ENCODE data around the gene ARHGEF25.
"Not testable (repeated sequence)": the region's sequence is repeated elsewhere in the genome, so short reads cannot be mapped to it uniquely, and the experiment has no call there.

ARHGEF25 gene

DNA sequence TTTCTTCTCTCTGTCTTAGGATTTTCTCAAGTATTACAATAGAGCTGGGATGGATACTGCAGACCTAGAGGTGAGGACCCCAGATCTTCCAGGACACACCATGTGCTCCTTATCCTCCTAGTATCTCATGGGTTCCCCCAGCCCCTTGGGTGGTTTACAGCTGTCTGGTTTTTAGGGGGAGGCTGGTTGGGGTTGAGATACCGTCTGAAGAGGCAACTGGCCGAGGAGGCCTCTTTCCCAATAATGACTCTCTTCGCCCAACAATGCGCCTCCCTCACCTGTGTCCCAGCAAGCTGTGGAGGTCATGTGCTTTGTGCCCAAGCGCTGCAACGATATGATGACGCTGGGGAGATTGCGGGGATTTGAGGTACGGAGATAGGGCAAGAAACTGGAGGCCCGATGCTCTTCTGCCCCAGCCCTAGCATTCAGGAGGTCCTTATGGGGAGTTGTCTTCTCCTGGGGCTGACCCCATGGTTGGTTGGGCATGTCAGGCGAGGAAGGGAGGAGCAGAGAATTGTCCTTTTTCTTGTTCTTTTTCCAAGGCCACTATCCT, 3.8 kb downstream of the ARHGEF25 start:
- peaks cover 7% of the 10 kb centered on the region for H3K4me1 ChIP-seq (ENCODE audit: control insufficient read depth, insufficient read depth, low read length)
- H3K9me3 ChIP-seq (ENCODE audit: control insufficient read depth, low read length): no peaks in the 10 kb centered on the region
- H3K4me3 ChIP-seq (ENCODE audit: insufficient read depth, low read depth, low read length): no peak overlapping the region
- H3K27ac ChIP-seq (ENCODE audit: insufficient read depth, low read depth, low read length, poor library complexity, severe bottlenecking): no peak overlapping the region
- peaks cover 54% of the 10 kb centered on the region for H3K27me3 ChIP-seq (ENCODE audit: control insufficient read depth, insufficient read depth, low read length, poor library complexity, severe bottlenecking)
- no peaks in the 10 kb centered on the region for H3K36me3 ChIP-seq (ENCODE audit: control insufficient read depth, insufficient read depth, low read length)
- WGBS, 2 experiments: 86 to 88% methylated on average over 11 of the region's 11 CpGs

DNA sequence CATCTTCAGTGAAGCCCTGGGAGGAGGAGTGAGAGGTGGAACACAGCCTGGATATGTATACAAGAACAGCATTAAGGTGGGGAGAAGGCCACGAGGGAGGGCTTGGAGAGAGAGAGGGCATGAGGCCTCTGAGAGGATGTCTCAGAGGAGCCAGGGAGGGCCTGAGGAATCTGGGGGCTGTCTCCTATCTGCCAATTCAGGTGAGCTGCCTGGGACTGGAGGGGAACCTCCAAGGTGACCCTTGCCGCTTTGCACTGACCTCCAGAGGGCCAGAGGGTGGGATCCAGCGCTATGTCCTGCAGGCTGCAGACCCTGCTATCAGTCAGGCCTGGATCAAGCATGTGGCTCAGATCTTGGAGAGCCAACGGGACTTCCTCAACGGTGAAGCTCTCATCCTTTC, 4.4 kb downstream of the ARHGEF25 start:
- WGBS, 2 experiments: 92 to 93% methylated on average over 5 of the region's 5 CpGs
- Histone ChIP-seq H3K27ac (ENCODE audit: insufficient read depth, low read depth, low read length, poor library complexity, severe bottlenecking) (no peak overlapping the region), H3K36me3 (ENCODE audit: control insufficient read depth, insufficient read depth, low read length) (no peaks in the 10 kb centered on the region), H3K4me1 (ENCODE audit: control insufficient read depth, insufficient read depth, low read length) (peaks cover 4% of the 10 kb centered on the region), H3K9me3 (ENCODE audit: control insufficient read depth, low read length) (no peaks in the 10 kb centered on the region), H3K27me3 (ENCODE audit: control insufficient read depth, insufficient read depth, low read length, poor library complexity, severe bottlenecking) (peaks cover 54% of the 10 kb centered on the region), H3K4me3 (ENCODE audit: insufficient read depth, low read depth, low read length) (no peak overlapping the region)

GRCh38 chr12:57616383-57617101, 5.3 kb downstream of the ARHGEF25 start:
- no peaks in the 10 kb centered on the region for H3K36me3 ChIP-seq (ENCODE audit: control insufficient read depth, insufficient read depth, low read length)

GRCh38 chr12:57617942-57618341, 6.7 kb downstream of the ARHGEF25 start:
- Histone ChIP-seq H3K4me1 (ENCODE audit: control insufficient read depth, insufficient read depth, low read length) (no peaks in the 10 kb centered on the region), H3K9me3 (ENCODE audit: control insufficient read depth, low read length) (no peaks in the 10 kb centered on the region), H3K36me3 (ENCODE audit: control insufficient read depth, insufficient read depth, low read length) (no peaks in the 10 kb centered on the region), H3K27me3 (ENCODE audit: control insufficient read depth, insufficient read depth, low read length, poor library complexity, severe bottlenecking) (peaks cover 64% of the 10 kb centered on the region), H3K27ac (ENCODE audit: insufficient read depth, low read depth, low read length, poor library complexity, severe bottlenecking) (no peak overlapping the region), H3K4me3 (ENCODE audit: insufficient read depth, low read depth, low read length) (no peak overlapping the region)
- 78% methylated on average over 11 of the region's 11 CpGs for WGBS, 2 experiments

More at GRCh38 chr12:57616383-57617101, 5.3 kb downstream of the ARHGEF25 start:
- Histone ChIP-seq H3K4me1 (ENCODE audit: control insufficient read depth, insufficient read depth, low read length) (peaks cover 4% of the 10 kb centered on the region), H3K27me3 (ENCODE audit: control insufficient read depth, insufficient read depth, low read length, poor library complexity, severe bottlenecking) (peaks cover 60% of the 10 kb centered on the region), H3K4me3 (ENCODE audit: insufficient read depth, low read depth, low read length) (no peak overlapping the region), H3K9me3 (ENCODE audit: control insufficient read depth, low read length) (no peaks in the 10 kb centered on the region), H3K27ac (ENCODE audit: insufficient read depth, low read depth, low read length, poor library complexity, severe bottlenecking) (no peak overlapping the region)
- WGBS, 2 experiments: 89 to 94% methylated on average over 3 of the region's 3 CpGs

DNA sequence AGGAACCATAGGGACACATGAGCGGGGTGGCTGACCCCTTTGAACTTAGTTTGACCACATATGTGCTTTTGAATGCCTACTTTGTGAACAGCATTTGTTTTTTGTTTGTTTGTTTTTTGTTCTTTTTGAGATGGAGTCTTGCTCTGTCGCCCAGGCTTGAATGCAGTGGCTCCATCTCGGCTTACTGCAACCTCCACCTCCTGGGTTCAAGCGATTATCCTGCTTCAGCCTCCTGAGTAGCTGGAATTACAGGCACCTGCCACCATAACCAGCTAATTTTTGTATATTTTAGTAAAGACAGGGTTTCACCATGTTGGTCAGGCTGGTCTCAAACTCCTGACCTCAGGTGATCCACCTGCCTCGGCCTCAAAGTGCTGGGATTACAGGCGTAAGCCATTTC, 7.2 kb downstream of the ARHGEF25 start:
- 82 to 83% methylated on average over 6 of the region's 6 CpGs for WGBS, 2 experiments
- H3K27me3 ChIP-seq (ENCODE audit: control insufficient read depth, insufficient read depth, low read length, poor library complexity, severe bottlenecking): peaks cover 67% of the 10 kb centered on the region
- H3K27ac ChIP-seq (ENCODE audit: insufficient read depth, low read depth, low read length, poor library complexity, severe bottlenecking); H3K36me3 ChIP-seq (ENCODE audit: control insufficient read depth, insufficient read depth, low read length); H3K4me3 ChIP-seq (ENCODE audit: insufficient read depth, low read depth, low read length); H3K4me1 ChIP-seq (ENCODE audit: control insufficient read depth, insufficient read depth, low read length); H3K9me3 ChIP-seq (ENCODE audit: control insufficient read depth, low read length): not testable (repeated sequence)

DNA sequence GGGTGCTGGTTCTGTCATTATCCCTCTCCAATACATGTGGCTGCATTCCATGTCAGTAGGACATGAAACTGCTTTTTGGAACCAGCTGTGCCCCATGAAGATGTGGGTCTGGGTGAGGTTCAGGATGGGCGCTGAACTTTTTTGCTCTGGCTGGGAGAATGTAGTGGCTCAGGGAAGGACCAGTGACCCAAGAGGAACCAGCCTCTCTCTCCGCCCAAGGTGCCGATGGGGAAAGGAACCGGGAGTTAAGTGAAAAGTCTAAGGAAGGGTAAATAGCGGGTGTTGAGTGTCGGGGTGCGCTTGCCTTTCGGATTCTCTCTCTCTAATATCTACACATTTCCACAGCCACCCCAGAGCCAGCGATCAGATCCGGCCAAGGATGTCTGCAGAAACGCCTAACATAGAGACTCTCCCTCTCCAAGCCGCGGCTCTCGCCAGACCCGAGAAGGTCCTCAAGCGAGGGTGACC, 7.8 kb downstream of the ARHGEF25 start:
- Histone ChIP-seq H3K9me3 (ENCODE audit: control insufficient read depth, low read length) (no peaks in the 10 kb centered on the region), H3K4me1 (ENCODE audit: control insufficient read depth, insufficient read depth, low read length) (no peaks in the 10 kb centered on the region), H3K27me3 (ENCODE audit: control insufficient read depth, insufficient read depth, low read length, poor library complexity, severe bottlenecking) (peaks cover 73% of the 10 kb centered on the region), H3K36me3 (ENCODE audit: control insufficient read depth, insufficient read depth, low read length) (no peaks in the 10 kb centered on the region), H3K27ac (ENCODE audit: insufficient read depth, low read depth, low read length, poor library complexity, severe bottlenecking) (no peak overlapping the region), H3K4me3 (ENCODE audit: insufficient read depth, low read depth, low read length) (peak overlapping the region; percentile 12)
- WGBS, 2 experiments: 42 to 51% methylated on average over 15 to 16 of the region's 16 CpGs

DNA sequence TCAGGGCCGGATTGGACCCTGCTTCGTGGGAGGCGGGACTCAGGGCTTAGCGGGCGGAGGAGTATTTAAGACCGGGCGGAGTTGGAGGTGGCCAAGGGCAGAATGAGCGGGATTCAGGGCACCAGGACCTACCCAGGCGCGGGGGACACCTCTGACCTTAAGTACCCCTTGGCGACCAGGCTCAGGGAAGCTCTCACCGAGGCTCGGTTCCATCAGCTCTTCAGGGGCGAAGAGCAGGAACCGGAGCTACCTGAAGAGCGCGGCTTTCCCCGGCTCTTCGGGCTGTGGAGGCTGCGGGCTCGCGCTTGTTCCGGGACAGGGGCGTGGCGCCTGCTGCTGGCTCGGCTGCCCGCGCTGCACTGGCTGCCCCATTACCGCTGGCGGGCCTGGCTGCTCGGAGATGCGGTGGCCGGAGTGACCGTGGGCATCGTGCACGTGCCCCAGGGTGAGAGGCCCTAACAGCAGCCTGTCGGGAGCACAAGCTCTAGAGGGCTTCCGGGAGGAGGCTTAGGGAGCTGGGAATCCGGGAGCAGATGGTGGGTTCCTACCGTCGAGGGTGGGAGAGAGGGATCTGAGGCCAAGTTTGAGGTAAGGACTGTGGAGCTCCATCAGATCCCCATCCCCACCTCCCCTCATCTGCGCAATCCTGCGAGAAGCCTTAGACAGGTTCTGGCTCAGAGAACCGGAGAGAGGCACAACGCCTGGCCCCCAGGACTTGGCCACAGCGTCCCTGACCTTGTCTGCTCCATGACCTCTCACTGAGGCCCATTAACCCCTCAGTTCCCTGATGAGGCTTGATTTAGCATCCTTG, 8.4 kb downstream of the ARHGEF25 start:
- Histone ChIP-seq H3K9me3 (ENCODE audit: control insufficient read depth, low read length) (no peaks in the 10 kb centered on the region), H3K27me3 (ENCODE audit: control insufficient read depth, insufficient read depth, low read length, poor library complexity, severe bottlenecking) (peaks cover 79% of the 10 kb centered on the region), H3K4me1 (ENCODE audit: control insufficient read depth, insufficient read depth, low read length) (no peaks in the 10 kb centered on the region), H3K36me3 (ENCODE audit: control insufficient read depth, insufficient read depth, low read length) (no peaks in the 10 kb centered on the region), H3K27ac (ENCODE audit: insufficient read depth, low read depth, low read length, poor library complexity, severe bottlenecking) (no peak overlapping the region), H3K4me3 (ENCODE audit: insufficient read depth, low read depth, low read length) (peak overlapping the region; percentile 12)
- 14 to 15% methylated on average over 46 of the region's 46 CpGs for WGBS, 2 experiments

DNA sequence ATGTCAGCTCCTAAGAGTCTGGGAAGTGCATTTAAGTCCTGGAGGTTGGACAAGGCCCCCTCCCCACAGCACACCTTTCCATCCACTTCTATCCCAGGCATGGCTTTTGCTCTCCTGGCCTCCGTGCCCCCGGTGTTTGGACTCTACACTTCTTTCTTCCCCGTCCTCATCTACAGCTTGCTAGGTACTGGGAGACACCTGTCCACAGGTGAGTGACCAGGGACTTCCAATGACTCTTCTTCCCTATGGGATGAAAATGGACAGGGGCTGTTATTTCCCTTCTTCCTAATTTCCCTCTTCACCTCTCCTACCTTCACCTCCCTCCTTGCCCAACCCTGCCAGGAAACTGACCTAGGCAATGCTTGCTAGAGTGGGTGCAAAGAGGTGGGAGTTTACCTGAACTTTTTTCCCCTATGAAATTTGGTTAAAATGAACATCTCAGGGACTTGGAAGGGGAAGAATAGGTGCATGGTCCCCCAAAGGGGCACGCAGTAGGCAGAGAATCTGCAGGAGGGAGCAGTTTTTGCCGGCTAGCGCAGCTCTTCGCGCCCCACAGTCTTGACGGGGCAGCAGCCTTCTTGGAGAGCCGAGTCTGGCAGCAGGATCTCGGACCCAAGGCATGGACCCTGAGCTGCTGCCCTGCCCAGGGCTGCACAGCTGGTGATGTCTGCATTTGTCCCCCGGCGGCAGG, 9.2 kb downstream of the ARHGEF25 start:
- no peaks in the 10 kb centered on the region for H3K4me1 ChIP-seq (ENCODE audit: control insufficient read depth, insufficient read depth, low read length)
- no peak overlapping the region for H3K27ac ChIP-seq (ENCODE audit: insufficient read depth, low read depth, low read length, poor library complexity, severe bottlenecking)
- no peak overlapping the region for H3K4me3 ChIP-seq (ENCODE audit: insufficient read depth, low read depth, low read length)
- H3K36me3 ChIP-seq (ENCODE audit: control insufficient read depth, insufficient read depth, low read length): no peaks in the 10 kb centered on the region
- peaks cover 87% of the 10 kb centered on the region for H3K27me3 ChIP-seq (ENCODE audit: control insufficient read depth, insufficient read depth, low read length, poor library complexity, severe bottlenecking)
- WGBS, 2 experiments: 22 to 23% methylated on average over 13 of the region's 13 CpGs
- no peaks in the 10 kb centered on the region for H3K9me3 ChIP-seq (ENCODE audit: control insufficient read depth, low read length)

- 3 to 5% methylated on average over 42 of the region's 42 CpGs for WGBS, 2 experiments
- H3K9me3 ChIP-seq (ENCODE audit: control insufficient read depth, low read length): no peaks in the 10 kb centered on the region
- no peaks in the 10 kb centered on the region for H3K36me3 ChIP-seq (ENCODE audit: control insufficient read depth, insufficient read depth, low read length)
- H3K27me3 ChIP-seq (ENCODE audit: control insufficient read depth, insufficient read depth, low read length, poor library complexity, severe bottlenecking): peaks cover 90% of the 10 kb centered on the region
- H3K27ac ChIP-seq (ENCODE audit: insufficient read depth, low read depth, low read length, poor library complexity, severe bottlenecking): no peak overlapping the region
- H3K4me1 ChIP-seq (ENCODE audit: control insufficient read depth, insufficient read depth, low read length): no peaks in the 10 kb centered on the region
- peak overlapping the region; percentile 35 for H3K4me3 ChIP-seq (ENCODE audit: insufficient read depth, low read depth, low read length)
Measured at GRCh38 chr12:57620936-57621496, 9.8 kb downstream of the ARHGEF25 start.
